Keratinocyte (primary cell): ENCODE measurements around the gene H3-3A. TPM values are rescaled to one million over a fixed set of nuclear protein-coding genes. Genes with fewer than 3 reads are reported as not detected.

Experiments
- DNase-seq: peaks from one replicate; pipeline ENCODE4 v3.0.0-alpha.2; 2011; ENCODE audit warnings: low read depth, missing footprints, low spot score
- FAIRE-seq: peaks from 2 replicates; lab custom pipeline; 2011; peaks lifted over from hg19 to GRCh38; lab: Jason Lieb, UNC
- H2AFZ ChIP-seq: 2 replicates; pipeline ENCODE4 v1.6.0; 2012; ENCODE audit warnings: low read length, control low read depth, inconsistent platforms; ENCODE audit not compliant: control insufficient read depth
- H3K27ac ChIP-seq: 2 replicates; pipeline ENCODE4 v1.5.1; 2011; ENCODE audit warnings: low read length; ENCODE audit not compliant: control insufficient read depth, insufficient read depth
- H3K27me3 ChIP-seq: 3 replicates; pipeline ENCODE4 v1.6.0; 2011; ENCODE audit warnings: low read length; ENCODE audit not compliant: control insufficient read depth, insufficient read depth; ENCODE audit errors: extremely low read depth
- H3K36me3 ChIP-seq, 2 experiments: 2 replicates in 1 of 2; 3 replicates in 1 of 2; pipeline ENCODE4 v1.5.1; 2011; ENCODE audit warnings: low read length in 2 of 2, mild to moderate bottlenecking in 1 of 2; ENCODE audit not compliant: control insufficient read depth in 2 of 2, insufficient read depth in 2 of 2; ENCODE audit errors: extremely low read depth in 1 of 2
- H3K4me1 ChIP-seq: 3 replicates; pipeline ENCODE4 v1.5.1; 2011; ENCODE audit warnings: low read length; ENCODE audit not compliant: control insufficient read depth, insufficient read depth; ENCODE audit errors: extremely low read depth
- H3K4me2 ChIP-seq: 3 replicates; pipeline ENCODE4 v1.6.0; 2011; ENCODE audit warnings: low read depth, low read length; ENCODE audit not compliant: control insufficient read depth, insufficient read depth; ENCODE audit errors: extremely low read depth
- H3K4me3 ChIP-seq, 3 experiments: fragments of 200-600 bp in 1 of 3; sonication (generic) in 1 of 3; 2 replicates in 2 of 3; 3 replicates in 1 of 3; pipeline ENCODE4 v1.5.1; 2011 to 2016; ENCODE audit warnings: low read length in 3 of 3, mild to moderate bottlenecking in 3 of 3, control low read depth in 2 of 3, inconsistent platforms in 1 of 3, low read depth in 1 of 3, mixed read lengths in 1 of 3, mixed run types in 1 of 3, moderate library complexity in 1 of 3; ENCODE audit not compliant: control insufficient read depth in 2 of 3, insufficient read depth in 2 of 3; ENCODE audit errors: extremely low read depth in 1 of 3
- H3K79me2 ChIP-seq: 2 replicates; pipeline ENCODE4 v1.6.0; 2012; ENCODE audit warnings: low read length; ENCODE audit not compliant: control insufficient read depth, insufficient read depth
- H3K9ac ChIP-seq: 3 replicates; pipeline ENCODE4 v1.6.0; 2011; ENCODE audit warnings: low read length; ENCODE audit not compliant: control insufficient read depth, insufficient read depth; ENCODE audit errors: extremely low read depth
- H3K9me1 ChIP-seq: 3 replicates; pipeline ENCODE4 v1.6.0; 2011; ENCODE audit warnings: low read length; ENCODE audit not compliant: control insufficient read depth, insufficient read depth; ENCODE audit errors: extremely low read depth
- H3K9me3 ChIP-seq: 2 replicates; pipeline ENCODE4 v1.5.1; 2012; ENCODE audit warnings: low read depth, low read length; ENCODE audit not compliant: control insufficient read depth
- H4K20me1 ChIP-seq: 3 replicates; pipeline ENCODE4 v1.6.0; 2011; ENCODE audit warnings: low read length; ENCODE audit not compliant: control insufficient read depth, insufficient read depth; ENCODE audit errors: extremely low read depth
- EZH2 ChIP-seq: IDR thresholded peaks from one replicate; pipeline ENCODE4 v1.6.1; 2012; ENCODE audit warnings: inconsistent platforms, mild to moderate bottlenecking, low read length, moderate library complexity
- dilution Hi-C: fragments of 300-500 bp; cut with MboI; formaldehyde crosslinking; loops from one replicate; pipeline ENCODE4 v1.7.0; 2020; ENCODE audit warnings: low sequenced_read_pairs; ENCODE audit not compliant: extremely low pct_ligation_motif_present
- polyA plus RNA-seq, 5 experiments: library from polyadenylated mRNA; depleted of rRNA in 3 of 5; stranded (reverse) in 3 of 5; stranded (forward) in 1 of 5; unstranded in 1 of 5; fragments of >200 nt; gene quantifications; 1 replicate in 1 of 5; 2 replicates in 3 of 5; 3 replicates in 1 of 5; pipeline versions ENCODE4 v1.2.1 to v1.2.3, GENCODE V29; 2011 to 2012; ENCODE audit warnings: missing spikeins in 2 of 5, low read depth in 1 of 5, low replicate concordance in 1 of 5
- TF ChIP-seq, protein P1 (sequence below), 3 experiments: IDR thresholded peaks in 1 of 3; conservative IDR thresholded peaks in 1 of 3; optimal IDR thresholded peaks in 1 of 3; 2 replicates in 2 of 3; 3 replicates in 1 of 3; pipeline versions ENCODE3 to v1.5.1; 2011; ENCODE audit warnings: low read length in 3 of 3, mild to moderate bottlenecking in 3 of 3, moderate library complexity in 2 of 3, control low read depth in 1 of 3, inconsistent platforms in 1 of 3; ENCODE audit not compliant: insufficient read depth in 2 of 3; ENCODE audit errors: extremely low read depth in 1 of 3

The H3-3A gene
- polyA plus RNA-seq, 1 donor (not counting 4 experiments of a cell fraction or from before 2014, with no cell fraction given), result 291 TPM

DNA sequence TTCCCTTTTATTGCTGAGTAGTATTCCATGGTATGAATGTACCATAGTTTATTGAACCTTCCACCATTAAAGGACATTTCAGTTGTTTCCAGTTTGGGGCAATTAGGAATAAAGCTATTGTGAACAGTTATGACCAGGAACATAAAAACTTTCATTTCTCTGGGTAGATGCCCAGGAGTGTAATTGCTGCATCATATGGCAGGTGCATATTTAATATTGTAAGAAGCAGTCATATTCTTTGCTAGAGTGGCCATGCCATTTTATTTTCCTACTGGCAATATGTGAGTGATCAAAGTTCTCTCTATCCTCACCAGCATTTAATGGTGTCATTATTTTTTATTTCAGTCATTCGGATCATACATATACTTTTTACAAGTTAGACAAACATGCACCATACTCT lies 23.9 kb upstream of the H3-3A start:
- no peak for FAIRE-seq

GRCh38 chr1:226041419-226041818 lies 21.1 kb upstream of the H3-3A start:
- Histone ChIP-seq H3K9me3 (no peaks in the 10 kb centered on the region), H3K79me2 (no peaks in the 10 kb centered on the region), H3K4me1 (peaks cover 7% of the 10 kb centered on the region), H3K27me3 (peaks cover 8% of the 10 kb centered on the region), H3K27ac (no peak overlapping the region), H3K4me3 (no peak overlapping the region), H3K4me2 (no peak overlapping the region), H3K36me3 (no peaks in the 10 kb centered on the region), H3K9me1 (no peaks in the 10 kb centered on the region), H2AFZ (no peak overlapping the region), H3K9ac (no peak overlapping the region), H4K20me1 (no peaks in the 10 kb centered on the region)
- FAIRE-seq (no peak), DNase-seq (no peak)
- TF ChIP-seq, protein P1, sequence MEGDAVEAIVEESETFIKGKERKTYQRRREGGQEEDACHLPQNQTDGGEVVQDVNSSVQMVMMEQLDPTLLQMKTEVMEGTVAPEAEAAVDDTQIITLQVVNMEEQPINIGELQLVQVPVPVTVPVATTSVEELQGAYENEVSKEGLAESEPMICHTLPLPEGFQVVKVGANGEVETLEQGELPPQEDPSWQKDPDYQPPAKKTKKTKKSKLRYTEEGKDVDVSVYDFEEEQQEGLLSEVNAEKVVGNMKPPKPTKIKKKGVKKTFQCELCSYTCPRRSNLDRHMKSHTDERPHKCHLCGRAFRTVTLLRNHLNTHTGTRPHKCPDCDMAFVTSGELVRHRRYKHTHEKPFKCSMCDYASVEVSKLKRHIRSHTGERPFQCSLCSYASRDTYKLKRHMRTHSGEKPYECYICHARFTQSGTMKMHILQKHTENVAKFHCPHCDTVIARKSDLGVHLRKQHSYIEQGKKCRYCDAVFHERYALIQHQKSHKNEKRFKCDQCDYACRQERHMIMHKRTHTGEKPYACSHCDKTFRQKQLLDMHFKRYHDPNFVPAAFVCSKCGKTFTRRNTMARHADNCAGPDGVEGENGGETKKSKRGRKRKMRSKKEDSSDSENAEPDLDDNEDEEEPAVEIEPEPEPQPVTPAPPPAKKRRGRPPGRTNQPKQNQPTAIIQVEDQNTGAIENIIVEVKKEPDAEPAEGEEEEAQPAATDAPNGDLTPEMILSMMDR (optimal IDR thresholded peaks at IDR 0.05 in 1 of 3, IDR thresholded peaks at IDR 0.05 in 1 of 3, conservative IDR thresholded peaks at IDR 0.05 in 1 of 3; ENCODE audit: extremely low read depth in 1 of 3, insufficient read depth in 2 of 3, low read length in 3 of 3), result no peak
- no peak for TF ChIP-seq EZH2
- dilution Hi-C loops, result no loop called here

More for the DNA sequence above, 23.9 kb upstream of the H3-3A start:
- Histone ChIP-seq H3K79me2 (no peaks in the 10 kb centered on the region), H4K20me1 (no peaks in the 10 kb centered on the region), H3K4me1 (peaks cover 6% of the 10 kb centered on the region), H3K9me1 (no peaks in the 10 kb centered on the region), H3K4me3 (no peak overlapping the region), H3K36me3 (no peaks in the 10 kb centered on the region), H3K9ac (no peak overlapping the region), H3K27me3 (peaks cover 8% of the 10 kb centered on the region), H2AFZ (no peak overlapping the region), H3K27ac (no peak overlapping the region), H3K9me3 (no peaks in the 10 kb centered on the region), H3K4me2 (no peak overlapping the region)
- TF ChIP-seq, protein P1 (optimal IDR thresholded peaks at IDR 0.05 in 1 of 3, IDR thresholded peaks at IDR 0.05 in 1 of 3, conservative IDR thresholded peaks at IDR 0.05 in 1 of 3; ENCODE audit: extremely low read depth in 1 of 3, insufficient read depth in 2 of 3, low read length in 3 of 3), result no peak
- dilution Hi-C loops, result no loop called here
- DNase-seq, result no peak
